Kidney epithelial cell (primary cell): ENCODE data around the gene IL2RG. TPM values are rescaled to one million over a fixed set of nuclear protein-coding genes. Genes with fewer than 3 reads are reported as not detected.
A peak's percentile ranks its signal among the peaks of the same experiment; 100 is the strongest.

Source experiments
- DNase-seq: peaks from one replicate; pipeline ENCODE4 v3.0.0-alpha.2; 2010; ENCODE audit warnings: low read depth
- H3K27me3 ChIP-seq: 2 replicates; pipeline ENCODE4 v1.6.0; 2011; ENCODE audit warnings: low read length; ENCODE audit not compliant: control insufficient read depth, insufficient read depth
- H3K36me3 ChIP-seq: 2 replicates; pipeline ENCODE4 v1.5.1; 2011; ENCODE audit warnings: low read length; ENCODE audit not compliant: control insufficient read depth, insufficient read depth
- H3K4me3 ChIP-seq: 2 replicates; pipeline ENCODE4 v1.5.1; 2011; ENCODE audit warnings: low read depth, mild to moderate bottlenecking, control low read depth, low read length
- CTCF ChIP-seq: IDR thresholded peaks from 2 replicates; pipeline ENCODE4 v1.5.1; 2011; ENCODE audit warnings: mild to moderate bottlenecking, moderate library complexity, low read length, control low read depth, inconsistent platforms; ENCODE audit not compliant: insufficient read depth, poor library complexity, severe bottlenecking
- total RNA-seq: library from RNA; depleted of rRNA; stranded (reverse); fragments of >200 nt; gene quantifications from 2 replicates; pipeline ENCODE4 v1.2.3, GENCODE V29; 2015

IL2RG gene
- total RNA-seq, 1 donor from 2014 or later = 0.08 TPM

GRCh38 chrX:71095033-71095432, 16.3 kb downstream of the IL2RG start:
- Histone ChIP-seq H3K27me3 (no peaks in the 10 kb centered on the region), H3K36me3 (no peaks in the 10 kb centered on the region), H3K4me3 (peak overlapping the region; percentile 48)
- TF ChIP-seq CTCF = no peak
- no peak for DNase-seq

GRCh38 chrX:71091263-71091662, 20.1 kb downstream of the IL2RG start:
- no peaks in the 10 kb centered on the region for H3K27me3 ChIP-seq
- no peak for TF ChIP-seq CTCF
- no peaks in the 10 kb centered on the region for H3K36me3 ChIP-seq
- no peak for DNase-seq
- H3K4me3 ChIP-seq = no peak overlapping the region

DNA sequence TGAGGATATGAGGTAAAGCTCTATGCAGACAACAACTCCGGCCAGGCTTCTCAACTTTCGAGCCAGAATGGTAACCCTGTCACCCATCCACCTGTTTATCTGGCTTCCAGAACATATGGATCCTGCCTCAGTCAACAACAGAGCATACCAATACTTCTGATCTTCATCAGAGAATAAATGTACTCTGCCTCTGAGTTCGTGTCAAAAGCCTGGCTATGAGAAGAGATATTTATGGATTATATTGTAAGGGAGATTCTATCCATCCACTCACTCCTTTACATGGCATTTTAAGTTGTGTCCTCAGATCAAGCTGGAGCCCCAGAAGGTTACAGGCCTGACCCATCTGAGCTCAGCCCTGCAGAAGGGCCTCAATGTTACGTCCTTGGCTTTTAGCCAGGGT, 25.5 kb downstream of the IL2RG start:
- no peak for DNase-seq
- Histone ChIP-seq H3K27me3 (no peaks in the 10 kb centered on the region), H3K36me3 (no peaks in the 10 kb centered on the region), H3K4me3 (no peak overlapping the region)
- no peak for TF ChIP-seq CTCF

GRCh38 chrX:71082822-71083221, 28.6 kb downstream of the IL2RG start:
- Histone ChIP-seq H3K4me3 (no peak overlapping the region), H3K36me3 (no peaks in the 10 kb centered on the region), H3K27me3 (no peaks in the 10 kb centered on the region)
- no peak for DNase-seq
- no peak for TF ChIP-seq CTCF

DNA sequence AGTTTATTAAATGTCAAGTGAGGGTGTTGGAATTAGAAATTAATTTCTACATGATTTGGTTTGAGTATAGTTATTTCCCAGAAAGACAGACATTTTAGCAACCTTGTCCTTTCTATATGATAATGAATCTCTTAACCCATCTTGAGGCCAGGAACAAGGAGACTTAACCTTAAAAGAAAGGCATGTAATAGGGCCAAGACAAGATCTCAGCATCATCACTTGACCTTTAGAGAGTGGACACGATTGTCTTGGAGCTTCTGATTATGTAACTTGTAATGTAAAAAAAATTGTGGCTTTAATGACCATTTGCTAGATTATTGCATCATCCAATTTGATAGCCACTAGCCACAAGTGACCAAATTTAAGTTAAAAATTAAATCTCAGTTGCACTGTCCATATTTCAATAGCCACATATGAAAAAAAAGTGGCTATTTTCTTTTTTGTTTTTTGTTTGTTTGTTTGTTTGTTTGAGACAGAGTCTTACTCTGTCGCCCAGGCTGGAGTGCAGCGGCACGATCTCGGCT, 29.2 kb downstream of the IL2RG start:
- H3K4me3 ChIP-seq = no peak overlapping the region
- no peaks in the 10 kb centered on the region for H3K36me3 ChIP-seq
- no peak for TF ChIP-seq CTCF
- DNase-seq = no peak
- no peaks in the 10 kb centered on the region for H3K27me3 ChIP-seq

DNA sequence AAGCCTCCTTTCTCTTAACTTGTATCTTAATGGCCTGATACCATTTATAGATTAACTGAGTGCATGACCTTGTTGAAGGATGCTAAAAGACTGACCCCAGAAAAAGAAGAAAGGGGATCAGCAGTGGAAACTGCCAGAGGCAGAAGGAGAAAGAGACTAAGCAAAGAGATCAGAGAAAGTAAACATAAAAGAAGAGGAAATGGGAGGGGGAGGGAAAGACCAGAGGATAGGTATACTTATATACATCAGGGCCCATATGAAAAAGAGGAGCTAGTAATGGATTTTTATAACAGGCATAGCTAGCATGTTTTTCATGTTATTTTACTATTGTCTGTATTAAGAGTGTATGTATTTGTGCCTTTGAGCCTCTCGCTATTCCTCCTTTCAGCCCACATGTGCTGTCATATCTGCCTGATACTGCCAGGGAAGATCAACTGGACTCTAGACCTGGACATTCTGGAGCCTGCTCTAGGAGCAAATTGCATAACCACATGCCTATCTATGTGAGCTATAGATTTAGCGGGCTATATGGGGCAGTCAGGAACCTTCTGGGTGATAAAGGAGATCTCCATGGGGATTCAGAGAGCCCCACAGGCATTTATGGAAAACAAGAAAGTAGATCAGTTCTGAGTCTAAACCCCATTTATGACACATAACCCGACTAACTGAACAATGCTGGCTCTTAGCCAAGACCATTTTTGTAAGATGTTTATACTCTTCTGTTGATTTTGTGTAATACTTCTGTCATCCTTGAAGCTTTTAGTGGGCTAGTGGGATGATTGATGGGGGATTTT, 29.9 kb downstream of the IL2RG start:
- no peaks in the 10 kb centered on the region for H3K27me3 ChIP-seq
- H3K4me3 ChIP-seq = no peak overlapping the region
- no peak for DNase-seq
- TF ChIP-seq CTCF = no peak
- H3K36me3 ChIP-seq = no peaks in the 10 kb centered on the region
